ENCODE data around the gene ARPIN. TPM values are rescaled to one million over a fixed set of nuclear protein-coding genes. Genes with fewer than 3 reads are reported as not detected.
"Not testable (repeated sequence)": the region's sequence is repeated elsewhere in the genome, so short reads cannot be mapped to it uniquely, and the experiment has no call there.

Gene ARPIN
- total and polyA plus RNA-seq, 2 experiments from 2014 or later, result 0.79 to 2.8 TPM

DNA sequence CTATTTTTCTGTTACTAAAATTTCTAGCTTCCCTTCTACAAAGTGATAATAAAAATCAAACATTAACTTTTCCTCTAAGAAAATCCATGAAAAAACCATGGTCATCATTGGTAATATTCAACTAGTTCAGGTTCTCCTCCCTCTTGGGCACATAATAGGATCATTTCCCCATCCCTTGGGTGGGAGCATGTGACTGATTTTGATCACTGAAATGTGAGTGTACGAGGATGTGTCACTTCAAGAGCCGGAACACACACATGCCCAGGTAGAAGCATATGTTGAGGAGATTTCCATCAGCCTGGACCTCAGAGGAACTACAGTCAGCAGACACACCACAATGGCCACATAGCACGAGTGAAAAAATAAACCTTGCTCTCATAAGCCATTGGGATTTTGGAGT is 55.1 kb downstream of the ARPIN start (continued):
- TF ChIP-seq, protein P1, sequence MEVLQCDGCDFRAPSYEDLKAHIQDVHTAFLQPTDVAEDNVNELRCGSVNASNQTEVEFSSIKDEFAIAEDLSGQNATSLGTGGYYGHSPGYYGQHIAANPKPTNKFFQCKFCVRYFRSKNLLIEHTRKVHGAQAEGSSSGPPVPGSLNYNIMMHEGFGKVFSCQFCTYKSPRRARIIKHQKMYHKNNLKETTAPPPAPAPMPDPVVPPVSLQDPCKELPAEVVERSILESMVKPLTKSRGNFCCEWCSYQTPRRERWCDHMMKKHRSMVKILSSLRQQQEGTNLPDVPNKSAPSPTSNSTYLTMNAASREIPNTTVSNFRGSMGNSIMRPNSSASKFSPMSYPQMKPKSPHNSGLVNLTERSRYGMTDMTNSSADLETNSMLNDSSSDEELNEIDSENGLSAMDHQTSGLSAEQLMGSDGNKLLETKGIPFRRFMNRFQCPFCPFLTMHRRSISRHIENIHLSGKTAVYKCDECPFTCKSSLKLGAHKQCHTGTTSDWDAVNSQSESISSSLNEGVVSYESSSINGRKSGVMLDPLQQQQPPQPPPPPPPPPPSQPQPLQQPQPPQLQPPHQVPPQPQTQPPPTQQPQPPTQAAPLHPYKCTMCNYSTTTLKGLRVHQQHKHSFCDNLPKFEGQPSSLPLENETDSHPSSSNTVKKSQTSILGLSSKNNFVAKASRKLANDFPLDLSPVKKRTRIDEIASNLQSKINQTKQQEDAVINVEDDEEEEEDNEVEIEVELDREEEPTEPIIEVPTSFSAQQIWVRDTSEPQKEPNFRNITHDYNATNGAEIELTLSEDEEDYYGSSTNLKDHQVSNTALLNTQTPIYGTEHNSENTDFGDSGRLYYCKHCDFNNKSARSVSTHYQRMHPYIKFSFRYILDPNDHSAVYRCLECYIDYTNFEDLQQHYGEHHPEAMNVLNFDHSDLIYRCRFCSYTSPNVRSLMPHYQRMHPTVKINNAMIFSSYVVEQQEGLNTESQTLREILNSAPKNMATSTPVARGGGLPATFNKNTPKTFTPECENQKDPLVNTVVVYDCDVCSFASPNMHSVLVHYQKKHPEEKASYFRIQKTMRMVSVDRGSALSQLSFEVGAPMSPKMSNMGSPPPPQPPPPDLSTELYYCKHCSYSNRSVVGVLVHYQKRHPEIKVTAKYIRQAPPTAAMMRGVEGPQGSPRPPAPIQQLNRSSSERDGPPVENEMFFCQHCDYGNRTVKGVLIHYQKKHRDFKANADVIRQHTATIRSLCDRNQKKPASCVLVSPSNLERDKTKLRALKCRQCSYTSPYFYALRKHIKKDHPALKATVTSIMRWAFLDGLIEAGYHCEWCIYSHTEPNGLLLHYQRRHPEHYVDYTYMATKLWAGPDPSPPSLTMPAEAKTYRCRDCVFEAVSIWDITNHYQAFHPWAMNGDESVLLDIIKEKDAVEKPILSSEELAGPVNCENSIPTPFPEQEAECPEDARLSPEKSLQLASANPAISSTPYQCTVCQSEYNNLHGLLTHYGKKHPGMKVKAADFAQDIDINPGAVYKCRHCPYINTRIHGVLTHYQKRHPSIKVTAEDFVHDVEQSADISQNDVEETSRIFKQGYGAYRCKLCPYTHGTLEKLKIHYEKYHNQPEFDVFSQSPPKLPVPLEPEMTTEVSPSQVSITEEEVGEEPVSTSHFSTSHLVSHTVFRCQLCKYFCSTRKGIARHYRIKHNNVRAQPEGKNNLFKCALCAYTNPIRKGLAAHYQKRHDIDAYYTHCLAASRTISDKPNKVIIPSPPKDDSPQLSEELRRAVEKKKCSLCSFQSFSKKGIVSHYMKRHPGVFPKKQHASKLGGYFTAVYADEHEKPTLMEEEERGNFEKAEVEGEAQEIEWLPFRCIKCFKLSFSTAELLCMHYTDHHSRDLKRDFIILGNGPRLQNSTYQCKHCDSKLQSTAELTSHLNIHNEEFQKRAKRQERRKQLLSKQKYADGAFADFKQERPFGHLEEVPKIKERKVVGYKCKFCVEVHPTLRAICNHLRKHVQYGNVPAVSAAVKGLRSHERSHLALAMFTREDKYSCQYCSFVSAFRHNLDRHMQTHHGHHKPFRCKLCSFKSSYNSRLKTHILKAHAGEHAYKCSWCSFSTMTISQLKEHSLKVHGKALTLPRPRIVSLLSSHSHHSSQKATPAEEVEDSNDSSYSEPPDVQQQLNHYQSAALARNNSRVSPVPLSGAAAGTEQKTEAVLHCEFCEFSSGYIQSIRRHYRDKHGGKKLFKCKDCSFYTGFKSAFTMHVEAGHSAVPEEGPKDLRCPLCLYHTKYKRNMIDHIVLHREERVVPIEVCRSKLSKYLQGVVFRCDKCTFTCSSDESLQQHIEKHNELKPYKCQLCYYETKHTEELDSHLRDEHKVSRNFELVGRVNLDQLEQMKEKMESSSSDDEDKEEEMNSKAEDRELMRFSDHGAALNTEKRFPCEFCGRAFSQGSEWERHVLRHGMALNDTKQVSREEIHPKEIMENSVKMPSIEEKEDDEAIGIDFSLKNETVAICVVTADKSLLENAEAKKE (CRISPR knock-in tag; IDR thresholded peaks at IDR 0.05), result no peak
- no peak for TF ChIP-seq EZH2 (IDR thresholded peaks at IDR 0.05; ENCODE audit: low read depth, unreplicated experiment)

DNA sequence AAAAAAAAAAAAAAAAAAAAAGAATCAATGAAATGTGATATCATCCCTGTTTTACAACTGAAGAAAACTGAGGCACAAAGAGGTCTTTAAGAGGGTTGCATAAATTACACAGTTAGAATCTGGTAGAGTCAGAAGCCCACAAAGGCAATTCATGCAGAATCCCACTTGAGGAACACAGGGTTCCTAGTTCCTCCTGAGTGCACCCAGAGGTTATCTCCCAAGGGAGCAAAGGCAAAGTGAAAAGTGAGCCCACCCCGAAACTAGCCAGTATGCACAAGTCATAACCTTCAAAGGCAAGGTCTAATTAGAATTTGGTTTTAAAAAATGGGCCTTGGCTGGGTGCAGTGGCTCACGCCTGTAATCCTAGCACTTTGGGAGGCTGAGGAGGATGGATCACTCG is 56.8 kb downstream of the ARPIN start:
- Histone ChIP-seq H3K79me2 (replicated peaks; ENCODE audit: insufficient read depth) (no peaks in the 10 kb centered on the region; the same call in 1 of the 2 replicates), H3K27ac (ENCODE audit: low read depth) (no peak overlapping the region), H3K27me3 (ENCODE audit: insufficient read depth) (no peaks in the 10 kb centered on the region), H2AFZ (no peak overlapping the region), H3K9me2 (ENCODE audit: insufficient read depth) (no peaks in the 10 kb centered on the region), H3K4me3 (no peak overlapping the region), H3K36me3 (ENCODE audit: insufficient read depth) (peaks cover 2% of the 10 kb centered on the region), H3F3A (replicated peaks; ENCODE audit: low read depth) (no peaks in the 10 kb centered on the region), H3K4me1 (ENCODE audit: insufficient read depth) (no peaks in the 10 kb centered on the region), H4K20me1 (replicated peaks; ENCODE audit: insufficient read depth) (0 out of 2 replicates have a peak, but pooled peaks cover 3% of the 10 kb centered on the region), H3K4me2 (no peak overlapping the region)
- Mint-ChIP-seq H3K36me3 (ENCODE audit: low read depth) (peaks cover 41% of the 10 kb centered on the region), H3K27ac (no peak overlapping the region), H3K4me1 (no peaks in the 10 kb centered on the region), H3K4me3 (no peak overlapping the region), H3K27me3 (ENCODE audit: insufficient read depth, low read depth, poor library complexity) (peaks cover 6% of the 10 kb centered on the region), H3K9me3 (peaks cover 17% of the 10 kb centered on the region)
- no peak for TF ChIP-seq REST (IDR thresholded peaks at IDR 0.05; ENCODE audit: unreplicated experiment)
- no peak for TF ChIP-seq CREB1 (CRISPR knock-in tag; IDR thresholded peaks at IDR 0.05; ENCODE audit: low read depth)
- TF ChIP-seq, protein P2, sequence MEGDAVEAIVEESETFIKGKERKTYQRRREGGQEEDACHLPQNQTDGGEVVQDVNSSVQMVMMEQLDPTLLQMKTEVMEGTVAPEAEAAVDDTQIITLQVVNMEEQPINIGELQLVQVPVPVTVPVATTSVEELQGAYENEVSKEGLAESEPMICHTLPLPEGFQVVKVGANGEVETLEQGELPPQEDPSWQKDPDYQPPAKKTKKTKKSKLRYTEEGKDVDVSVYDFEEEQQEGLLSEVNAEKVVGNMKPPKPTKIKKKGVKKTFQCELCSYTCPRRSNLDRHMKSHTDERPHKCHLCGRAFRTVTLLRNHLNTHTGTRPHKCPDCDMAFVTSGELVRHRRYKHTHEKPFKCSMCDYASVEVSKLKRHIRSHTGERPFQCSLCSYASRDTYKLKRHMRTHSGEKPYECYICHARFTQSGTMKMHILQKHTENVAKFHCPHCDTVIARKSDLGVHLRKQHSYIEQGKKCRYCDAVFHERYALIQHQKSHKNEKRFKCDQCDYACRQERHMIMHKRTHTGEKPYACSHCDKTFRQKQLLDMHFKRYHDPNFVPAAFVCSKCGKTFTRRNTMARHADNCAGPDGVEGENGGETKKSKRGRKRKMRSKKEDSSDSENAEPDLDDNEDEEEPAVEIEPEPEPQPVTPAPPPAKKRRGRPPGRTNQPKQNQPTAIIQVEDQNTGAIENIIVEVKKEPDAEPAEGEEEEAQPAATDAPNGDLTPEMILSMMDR (conservative IDR thresholded peaks at IDR 0.05; ENCODE audit: low read depth in 2 of 2), result no peak
- no peak for DNase-seq (ENCODE audit: low spot score)
- no peak for ATAC-seq

- peaks cover 17% of the 10 kb centered on the region for H3K9me3 Mint-ChIP-seq
- peaks cover 47% of the 10 kb centered on the region for H3K36me3 Mint-ChIP-seq (ENCODE audit: low read depth)
- H3K4me3 ChIP-seq; H3K27me3 ChIP-seq (ENCODE audit: insufficient read depth); H3K27ac ChIP-seq (ENCODE audit: low read depth); H3K9me2 ChIP-seq (ENCODE audit: insufficient read depth); ATAC-seq; H3K4me1 ChIP-seq (ENCODE audit: insufficient read depth); H4K20me1 ChIP-seq (replicated peaks; ENCODE audit: insufficient read depth); H3K27me3 Mint-ChIP-seq (ENCODE audit: insufficient read depth, low read depth, poor library complexity); H3K36me3 ChIP-seq (ENCODE audit: insufficient read depth); H3K4me2 ChIP-seq; H3F3A ChIP-seq (replicated peaks; ENCODE audit: low read depth); H3K4me1 Mint-ChIP-seq; H3K79me2 ChIP-seq (replicated peaks; ENCODE audit: insufficient read depth); H3K4me3 Mint-ChIP-seq; DNase-seq (ENCODE audit: low spot score); H2AFZ ChIP-seq; H3K27ac Mint-ChIP-seq: not testable (repeated sequence)
Measured at GRCh38 chr15:89854863-89855262, 57.9 kb downstream of the ARPIN start.
